Hematopoietic multipotent progenitor cell treated with erythropoietin and hydrocortisone succinate and interleukin-3 and kit ligand, for 17 days (in vitro differentiated cells): ENCODE results near the gene PRPF40B.
"Not testable (repeated sequence)": the region's sequence is repeated elsewhere in the genome, so short reads cannot be mapped to it uniquely, and the experiment has no call there.

ENCODE experiments used
- DNase-seq: peaks from one replicate; pipeline ENCODE4 v3.0.0-alpha.2; 2015; ENCODE audit warnings: low spot score

Gene PRPF40B

DNA sequence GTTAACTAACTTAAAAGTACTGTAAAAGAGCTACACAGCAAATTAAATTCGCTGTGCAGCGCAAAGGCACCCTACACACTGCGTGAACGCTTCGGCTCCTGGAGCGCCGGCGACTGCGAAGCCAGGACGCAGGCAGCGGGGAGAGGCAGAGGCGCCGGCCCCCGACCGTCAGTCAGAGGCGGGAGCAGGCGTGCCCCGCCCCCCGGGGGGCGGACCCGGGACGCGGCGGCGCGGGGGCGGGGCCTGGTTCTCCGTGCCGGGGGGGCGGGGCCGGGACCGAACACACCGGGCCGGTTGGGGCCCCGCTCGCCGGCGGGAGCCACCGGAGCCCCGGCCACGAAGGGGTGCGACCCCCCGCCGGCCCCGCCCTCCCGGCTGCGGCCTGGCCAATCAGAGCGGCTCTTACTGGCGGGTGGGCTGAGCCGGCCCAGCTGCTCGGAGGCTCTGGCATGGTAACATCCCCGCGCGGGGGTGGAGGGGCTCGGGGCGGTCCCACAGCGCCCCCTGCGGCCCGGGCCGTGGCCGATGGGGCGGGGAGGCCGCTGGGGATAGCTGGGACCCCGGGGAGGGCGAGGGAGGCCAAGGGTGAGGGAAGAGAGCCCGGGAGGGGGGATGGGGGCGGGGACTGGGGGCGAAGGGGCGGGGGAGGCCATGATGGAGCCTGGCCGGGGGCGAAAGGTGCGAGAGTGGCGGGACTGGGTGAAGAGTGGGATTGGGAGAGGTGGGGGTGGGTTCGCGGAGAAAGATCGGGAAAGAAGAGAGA, at the start of gene PRPF40B:
TSS of gene PRPF40B (plus strand) at position 420 of the 763 bp plus-strand sequence. CDS start at position 450, 30 bp downstream.
- DNase-seq, result peak; percentile 83

DNA sequence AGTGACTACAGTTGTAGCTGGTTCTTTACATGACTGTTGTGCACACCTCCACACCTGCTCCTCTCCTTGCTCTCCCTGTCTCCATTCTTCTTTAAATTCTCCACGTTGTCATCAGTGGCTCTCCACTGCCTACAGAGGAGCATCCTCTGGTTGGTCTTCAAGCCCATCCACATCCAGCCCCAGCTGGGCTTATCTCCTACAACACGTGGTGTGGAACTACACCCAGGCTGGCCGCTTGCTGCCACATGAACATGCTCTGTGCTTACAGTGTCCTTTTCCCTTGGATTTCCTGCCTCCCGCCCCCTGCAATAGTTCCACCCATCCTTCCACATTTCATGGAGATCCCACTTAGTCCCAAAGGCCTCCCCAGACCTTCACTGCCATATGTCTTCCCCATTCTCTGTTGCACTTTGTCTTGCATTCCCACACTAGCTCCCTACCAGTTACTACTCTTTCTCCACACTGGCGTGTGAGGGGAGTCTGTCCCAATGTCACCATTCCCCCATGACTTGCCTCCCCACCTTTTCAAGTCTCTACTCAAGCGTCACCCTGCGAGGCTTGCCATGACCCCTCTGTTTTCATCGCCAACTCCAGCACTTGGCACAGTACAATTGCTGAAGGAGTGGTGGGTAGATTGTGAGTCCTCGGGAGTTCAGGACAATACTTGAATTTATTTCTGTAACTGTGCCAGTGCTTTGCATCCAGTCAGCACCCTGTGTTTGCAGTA, 45.6 kb upstream of the PRPF40B start:
- no peak for DNase-seq

DNA sequence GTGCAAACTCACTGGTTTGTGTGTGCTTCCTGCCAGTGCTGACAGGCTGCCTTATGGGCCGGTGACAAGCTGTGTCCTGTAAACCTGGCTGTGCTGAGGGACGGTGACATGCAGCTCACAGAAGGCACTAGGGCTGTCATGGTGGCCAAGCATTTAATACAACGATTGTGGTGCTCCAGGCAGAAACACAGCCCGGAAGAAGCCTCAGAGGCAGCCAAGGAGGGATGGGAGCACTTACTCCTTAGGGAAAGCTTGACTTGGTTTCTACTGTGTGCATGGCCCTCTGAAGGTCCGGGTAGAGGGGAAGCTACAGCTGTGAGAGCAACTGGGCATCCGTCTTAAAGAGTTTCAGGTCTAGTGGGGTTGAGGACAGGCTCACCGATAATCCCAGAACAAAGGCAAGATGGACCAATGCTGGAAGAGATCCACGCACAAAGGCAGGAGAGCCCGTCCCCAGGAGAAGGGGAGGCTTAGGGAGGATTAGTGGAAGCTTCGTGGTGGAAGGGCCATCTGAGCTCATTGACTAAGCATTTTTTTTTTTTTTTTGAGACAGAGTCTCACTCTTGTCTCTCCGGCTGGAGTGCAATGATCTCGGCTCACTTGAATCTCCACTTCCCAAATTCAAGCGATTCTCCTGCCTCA, 44.8 kb upstream of the PRPF40B start:
- DNase-seq, result no peak

DNA sequence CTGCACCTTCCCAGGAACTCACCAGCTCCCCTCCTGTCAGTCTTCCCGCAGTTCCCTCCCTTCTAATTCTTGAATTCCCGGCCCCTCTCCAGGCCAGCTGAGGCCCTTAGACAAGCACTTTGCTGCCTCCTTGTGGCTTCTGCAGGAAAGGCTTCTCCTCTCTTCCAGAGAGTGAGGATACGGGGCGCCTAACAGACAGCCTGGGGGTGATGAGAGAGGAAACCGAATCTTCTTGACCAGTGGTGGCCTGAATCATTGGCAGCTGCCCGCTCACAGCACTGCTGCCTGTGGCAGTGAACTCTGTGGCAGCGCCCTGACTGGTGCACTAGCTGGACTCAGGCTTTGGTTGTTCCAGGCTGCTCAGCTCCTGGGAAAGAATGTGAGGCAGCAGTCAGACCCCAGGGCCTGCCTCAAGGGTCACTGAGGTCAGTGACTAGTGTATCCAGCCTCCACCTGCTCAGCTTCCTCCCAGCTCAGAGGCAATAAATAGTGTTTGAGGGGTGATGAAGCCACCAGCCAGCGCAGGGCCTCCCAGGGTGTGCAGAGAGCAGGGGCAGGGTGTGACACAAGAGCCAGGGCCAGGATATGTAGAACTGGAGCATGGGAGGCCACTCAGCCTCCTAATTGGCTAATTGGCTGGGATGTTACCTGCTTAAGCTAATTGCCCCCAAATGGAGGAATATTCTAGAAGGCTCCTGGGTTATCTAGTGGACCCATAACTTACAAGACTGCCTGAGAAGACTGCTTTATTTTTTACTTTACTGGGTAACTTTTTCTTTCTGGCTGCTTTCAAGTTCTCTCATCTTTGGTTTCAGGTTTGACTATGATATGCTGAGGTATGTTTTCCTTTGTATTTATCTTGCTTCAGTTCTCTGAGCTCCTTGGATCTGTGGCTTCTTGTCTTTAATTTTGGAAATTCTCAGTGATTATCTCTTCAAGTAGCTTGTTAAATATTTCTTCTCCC, 42.5 kb upstream of the PRPF40B start:
- peak; percentile 67 for DNase-seq

DNA sequence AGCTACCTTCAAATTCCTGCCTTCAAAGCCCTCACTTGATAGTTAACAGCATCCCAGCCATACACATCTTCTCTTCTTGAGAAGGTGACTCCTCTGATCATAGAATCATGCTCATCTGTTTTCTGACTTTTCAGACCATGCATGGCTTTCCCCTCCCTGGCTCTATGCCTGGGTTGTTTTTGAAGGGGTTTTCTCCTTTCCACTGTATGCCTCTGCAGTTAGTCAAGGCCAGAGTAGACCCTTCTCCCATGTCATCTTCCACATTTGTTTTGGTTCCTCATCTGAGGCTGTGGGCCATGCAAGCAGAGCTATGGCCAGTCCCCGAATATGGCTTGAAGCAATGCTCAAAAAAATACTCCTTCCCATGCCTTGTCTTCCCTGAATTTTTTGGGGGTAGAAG, 41.2 kb upstream of the PRPF40B start:
- DNase-seq, result no peak

DNA sequence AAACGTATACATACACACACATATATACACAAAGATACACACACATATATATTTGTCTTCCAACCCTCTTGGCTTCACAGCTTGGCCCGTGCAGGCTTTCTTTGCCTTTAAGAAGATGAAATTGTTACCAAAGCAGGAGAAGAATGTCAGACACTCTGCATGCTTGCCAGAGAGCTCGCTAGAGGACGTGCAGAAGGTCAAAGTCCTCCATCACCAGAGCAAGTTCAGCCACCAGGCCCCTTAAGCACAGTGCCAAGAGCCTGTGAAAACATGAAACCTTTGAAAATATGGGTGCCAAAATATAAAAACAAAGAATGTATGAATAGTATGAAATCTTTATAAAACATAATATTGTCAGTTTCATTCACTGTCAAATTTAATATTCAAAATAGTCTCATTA, 40.5 kb upstream of the PRPF40B start:
- DNase-seq, result no peak

DNA sequence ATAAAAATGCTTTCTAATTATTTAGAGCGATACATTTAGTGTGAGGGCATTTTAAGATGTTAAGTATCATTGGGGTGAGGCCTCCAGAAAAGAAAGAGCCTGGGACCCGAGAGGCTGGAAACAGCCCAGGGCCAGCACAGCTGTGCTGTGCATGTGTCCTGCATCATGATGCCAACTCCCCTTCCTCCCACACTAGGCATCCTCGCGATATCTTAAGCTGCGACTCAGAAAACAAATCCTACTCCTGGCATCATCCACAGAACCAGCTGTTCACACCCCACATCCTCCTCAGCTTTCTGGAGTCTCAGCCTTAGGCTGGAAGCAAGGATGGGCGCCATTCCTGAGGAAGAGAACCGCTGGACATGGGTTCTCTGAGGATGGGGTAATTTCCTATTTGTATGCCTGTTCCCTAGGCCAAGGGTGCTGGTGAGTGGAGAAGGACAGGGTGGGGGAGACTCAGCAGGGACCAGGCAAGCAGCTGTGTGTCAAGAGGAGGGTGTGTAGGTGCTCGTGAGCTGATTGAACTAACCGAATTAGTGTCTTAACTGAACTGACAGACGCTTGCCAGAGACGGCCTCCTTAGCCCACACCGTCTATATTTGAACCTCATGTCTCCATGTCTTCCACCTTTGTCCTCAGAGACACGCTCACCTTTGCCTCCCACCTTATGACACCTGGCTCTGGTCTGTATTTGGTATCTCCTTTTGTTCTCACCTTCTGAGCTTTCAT, 39.8 kb upstream of the PRPF40B start:
- no peak for DNase-seq

DNA sequence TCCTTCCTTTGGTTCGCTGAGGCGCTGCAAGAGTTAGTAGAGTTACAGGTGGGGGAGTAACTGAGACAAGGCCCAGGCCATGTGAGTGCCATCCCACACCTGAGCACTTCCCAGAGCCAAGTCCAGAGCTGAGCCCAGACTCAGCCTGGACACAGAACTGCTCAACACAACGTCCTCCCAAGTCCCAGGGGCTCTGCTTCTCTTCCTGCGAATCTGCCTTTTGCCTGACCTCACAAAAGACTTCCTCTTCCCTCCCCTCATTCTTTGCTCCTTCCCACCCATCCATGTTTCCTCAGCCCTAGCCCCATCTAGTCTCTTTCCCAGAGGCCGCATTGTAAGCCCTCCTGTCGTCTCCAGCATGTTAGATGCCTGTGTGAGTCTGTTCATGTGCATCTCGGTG, 38.8 kb upstream of the PRPF40B start:
- DNase-seq, result no peak

DNA sequence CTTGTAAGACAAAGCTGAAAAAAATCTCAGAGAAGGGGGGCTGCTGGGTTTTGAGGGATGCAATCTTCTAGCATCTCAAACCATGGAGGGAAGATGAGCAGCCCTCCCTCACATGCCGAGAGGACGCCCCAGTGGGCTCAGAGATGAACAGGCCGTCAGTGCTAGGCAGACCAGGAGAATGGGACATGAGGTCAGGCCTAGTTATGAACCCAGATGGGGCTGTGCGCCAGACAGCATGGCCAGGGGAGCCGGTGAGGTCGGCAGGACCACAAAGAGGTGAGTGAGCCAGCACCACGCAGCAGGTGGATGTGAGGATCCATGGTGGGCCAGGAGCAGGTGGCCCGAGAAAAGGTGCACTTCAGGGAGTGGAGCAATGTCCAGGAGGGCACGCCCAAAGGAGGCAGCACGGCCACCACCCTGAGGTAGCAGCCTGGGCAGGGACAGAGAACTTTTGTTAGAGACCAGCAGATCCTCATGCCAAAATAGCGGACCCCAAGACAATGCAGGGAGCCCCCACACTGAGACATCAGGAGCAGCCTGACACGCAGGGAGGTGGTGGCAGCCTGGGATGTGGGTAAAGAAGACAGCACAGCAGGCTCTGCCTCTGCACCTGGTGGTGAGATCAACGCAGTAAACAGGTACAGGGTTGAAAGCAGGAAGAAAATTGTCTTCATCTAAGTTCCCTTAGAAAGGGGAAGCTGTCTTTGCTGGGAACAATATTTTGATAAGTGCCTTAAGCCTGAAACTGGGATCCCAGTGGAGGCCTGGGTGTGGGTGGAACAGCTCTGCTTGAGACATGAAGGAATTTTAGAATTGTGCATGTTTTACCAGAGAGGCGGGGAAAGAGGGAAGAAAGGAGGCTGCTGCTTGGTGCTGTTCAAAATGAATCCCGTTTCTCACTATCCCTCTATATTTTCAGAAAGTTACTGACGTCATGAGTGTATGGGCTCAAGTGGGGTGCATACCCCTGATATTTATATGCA, 37.6 kb upstream of the PRPF40B start:
- no peak for DNase-seq

DNA sequence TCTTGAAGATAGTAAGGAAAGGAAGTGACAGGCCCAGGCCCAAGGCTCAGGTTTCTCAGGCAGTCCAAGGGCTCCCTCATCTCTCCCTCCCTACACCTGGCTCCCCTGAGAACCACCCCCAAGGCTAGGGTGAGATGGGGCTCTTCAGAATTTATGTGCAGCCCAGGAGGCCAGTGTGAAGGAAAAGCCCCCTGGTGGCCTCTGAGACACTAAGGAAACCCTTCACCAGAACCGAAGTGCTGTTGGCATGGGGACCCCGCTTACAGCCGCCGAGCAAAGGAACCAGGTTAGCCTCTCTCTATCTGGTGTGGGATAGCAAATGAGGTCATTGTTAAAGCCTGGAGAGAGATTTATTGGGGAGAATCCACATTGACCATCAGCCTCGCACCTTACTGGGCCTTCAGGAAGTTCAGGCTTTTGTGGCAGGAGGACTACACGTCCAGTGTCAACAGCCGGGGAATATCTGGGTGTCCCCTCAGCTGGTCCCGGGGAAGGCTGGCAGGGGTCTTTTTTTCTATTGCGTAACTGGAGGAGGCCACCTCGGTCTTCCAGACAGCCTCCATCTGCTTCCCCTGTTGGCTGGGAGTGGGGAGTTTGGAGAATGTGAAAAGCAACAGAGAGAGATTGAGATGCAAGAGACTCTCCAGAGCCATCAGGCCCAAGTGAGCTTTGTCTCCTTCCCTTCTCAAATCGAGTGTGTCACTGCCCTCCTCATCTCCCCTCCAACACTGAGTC, 36.0 kb upstream of the PRPF40B start:
- DNase-seq, result no peak

DNA sequence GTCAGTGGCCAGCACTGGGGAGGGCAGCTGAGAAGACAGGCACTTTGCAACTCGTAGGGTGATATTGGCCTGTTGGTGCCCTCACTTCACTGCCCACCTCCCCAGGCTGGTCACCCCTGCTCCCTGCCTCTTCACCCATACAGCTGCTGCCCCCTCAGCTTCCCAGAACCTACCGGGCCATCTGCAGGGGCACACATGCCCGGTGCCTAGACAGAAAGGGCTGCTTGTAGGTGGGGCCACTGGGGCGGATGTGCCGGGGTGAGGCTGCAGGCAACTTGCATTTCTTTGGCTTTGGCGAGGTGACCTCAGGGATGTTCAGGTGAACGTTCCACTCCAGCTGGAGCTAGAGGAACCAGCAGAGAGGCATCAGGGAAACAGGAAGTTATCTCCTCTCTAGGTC, 35.1 kb upstream of the PRPF40B start:
- DNase-seq, result no peak

DNA sequence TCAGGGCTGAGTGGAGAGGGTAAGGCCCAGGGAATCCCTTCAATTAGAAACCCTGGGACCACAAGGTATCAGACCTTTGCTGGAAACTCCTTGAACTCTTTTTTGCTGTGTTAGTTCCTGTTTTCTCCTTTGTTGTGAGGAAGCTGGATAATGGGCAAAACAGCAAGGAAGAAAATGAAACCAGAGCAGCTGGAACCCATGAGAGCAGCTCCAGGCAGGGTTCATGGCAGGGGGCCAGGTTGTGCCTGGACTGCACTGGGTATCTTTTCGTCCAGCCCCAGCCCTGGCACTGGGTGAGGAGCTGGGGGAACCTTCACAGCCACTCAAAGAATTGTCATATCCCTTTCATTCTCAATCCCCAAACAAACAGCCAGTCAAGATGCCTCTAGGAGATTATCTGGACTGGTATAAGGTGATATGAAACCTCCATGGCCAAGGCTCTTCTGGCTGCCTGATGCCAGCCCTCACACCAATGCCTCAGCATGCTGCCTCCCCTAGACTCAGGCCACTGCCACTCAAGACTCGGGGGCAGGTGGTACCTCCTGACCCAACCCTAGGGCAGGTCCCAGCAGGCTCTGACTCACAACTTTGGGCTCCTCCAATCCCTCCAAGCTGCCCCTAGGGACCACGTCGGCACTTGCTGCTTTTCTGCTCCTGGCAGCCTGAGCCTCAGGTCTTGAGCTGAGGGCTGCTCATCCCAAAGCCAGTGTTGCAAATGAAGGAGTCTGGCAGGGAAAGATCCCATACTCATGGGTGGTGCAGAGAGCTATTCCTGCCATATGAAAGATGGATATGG, 34.4 kb upstream of the PRPF40B start:
- peak; percentile 41 for DNase-seq

DNA sequence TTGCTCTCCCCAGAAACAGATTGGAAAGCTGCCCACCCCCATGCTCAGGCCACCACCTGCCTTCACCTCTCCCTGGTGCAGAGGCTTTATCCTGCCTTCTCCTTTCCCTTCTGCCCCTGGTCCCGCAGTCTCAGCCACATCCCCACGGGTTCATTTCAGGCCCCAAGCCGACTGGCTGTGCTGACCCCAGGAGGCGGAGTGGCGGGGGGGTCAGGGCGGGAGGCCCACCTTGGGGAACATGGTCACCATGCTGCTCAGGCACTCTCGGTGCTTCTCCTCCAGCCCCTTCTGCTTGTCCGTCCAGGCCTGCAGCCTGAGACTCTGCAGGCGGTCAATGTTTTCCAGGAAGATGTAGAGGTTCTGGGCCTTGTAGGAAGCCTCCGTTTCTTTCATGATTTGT, 24.8 kb upstream of the PRPF40B start:
- no peak for DNase-seq

DNA sequence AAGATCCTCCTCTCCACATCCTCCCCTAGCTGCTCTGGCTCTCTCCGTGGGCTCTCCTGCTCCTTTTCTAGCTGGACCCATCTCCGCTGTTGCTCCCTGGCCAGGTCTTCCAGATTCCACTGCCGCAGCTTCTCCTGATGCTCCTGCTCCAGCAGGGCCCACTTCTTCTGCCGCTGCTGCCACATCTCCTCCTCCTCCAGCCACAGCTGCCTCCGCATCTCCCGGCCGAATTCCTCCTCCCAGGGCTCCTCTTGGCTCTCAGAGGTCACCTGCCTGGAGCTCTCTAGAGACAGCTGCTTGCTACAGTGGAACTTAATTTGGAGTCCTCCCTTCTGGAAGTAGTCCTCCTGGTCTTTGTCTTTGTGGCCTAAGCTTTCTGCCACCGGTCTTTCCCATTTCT, 23.4 kb upstream of the PRPF40B start:
- DNase-seq, result no peak

DNA sequence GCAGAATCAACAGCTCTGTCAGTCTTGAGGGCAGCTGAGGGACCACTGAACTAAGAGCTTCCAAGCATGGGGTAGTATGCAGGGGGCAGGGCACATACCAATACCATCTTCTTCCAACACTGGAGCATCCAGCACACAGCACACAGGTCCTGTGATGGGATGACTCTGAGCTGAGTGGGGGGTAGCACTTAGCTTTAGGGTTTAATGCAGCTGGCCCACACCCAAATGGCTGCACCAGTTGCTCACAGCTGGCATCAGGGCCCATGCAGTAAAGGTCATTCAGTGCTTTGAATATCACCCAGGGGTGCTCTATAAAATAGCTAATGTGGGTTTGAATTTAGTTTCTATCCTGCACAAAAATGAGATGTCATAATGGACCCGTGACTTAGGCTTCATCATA, 19.6 kb upstream of the PRPF40B start:
- DNase-seq, result no peak

DNA sequence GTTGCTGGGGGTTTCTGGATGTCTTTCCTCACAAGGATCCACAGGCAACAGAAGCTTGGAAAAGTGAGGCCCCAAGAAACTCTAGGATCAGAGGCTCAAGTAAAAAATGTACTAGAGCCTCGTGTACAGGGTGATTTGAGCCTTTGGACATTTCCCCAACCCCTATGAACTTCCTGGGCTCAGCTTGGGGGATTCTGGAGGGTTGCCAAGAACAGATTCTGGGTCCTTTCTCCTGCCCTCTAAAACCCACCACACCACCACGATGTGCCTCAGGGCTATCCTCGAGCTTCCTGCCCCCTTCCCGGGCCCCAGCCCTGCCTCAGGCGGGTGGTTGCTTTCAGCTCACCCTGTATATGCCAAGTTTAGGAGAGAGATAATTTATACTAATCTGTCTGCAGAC, 18.5 kb upstream of the PRPF40B start:
- DNase-seq, result no peak

DNA sequence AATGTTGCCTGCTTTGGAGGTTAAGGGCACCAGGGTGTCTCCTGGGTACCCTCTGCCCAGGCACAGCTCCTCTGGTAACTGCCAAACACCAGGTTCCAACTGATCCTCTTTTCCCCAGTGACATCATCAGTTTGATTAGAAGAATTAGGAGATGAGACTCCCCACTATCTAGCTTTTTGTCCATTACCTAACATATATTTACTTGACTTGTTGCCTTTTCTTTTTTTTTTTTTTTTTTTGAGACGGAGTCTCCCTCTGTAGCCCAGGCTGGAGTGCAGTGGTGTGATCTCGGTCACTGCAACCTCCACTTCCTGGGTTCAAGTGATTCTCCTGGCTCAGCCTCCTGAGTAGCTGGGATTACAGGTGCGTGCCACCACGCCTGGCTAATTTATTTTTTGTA, 17.8 kb upstream of the PRPF40B start, which contains the start of gene FAM186B:
TSS of gene FAM186B (minus strand) at position 101 of the 400 bp plus-strand sequence. CDS start 162 bp downstream, outside the sequence.
- DNase-seq, result not testable (repeated sequence)
